Neural progenitor cell (in vitro differentiated cells): ENCODE measurements around the gene FBN2. TPM values are rescaled to one million over a fixed set of nuclear protein-coding genes. Genes with fewer than 3 reads are reported as not detected.

Source experiments
- DNase-seq: peaks from one replicate; pipeline ENCODE4 v3.0.0-alpha.2; 2016; ENCODE audit warnings: low spot score
- H2AFZ ChIP-seq: fragments of 200-600 bp; sonication (generic); replicated peaks from 2 replicates; pipeline ENCODE4 v1.6.1; 2016; ENCODE audit warnings: antibody characterized with exemption
- H3F3A ChIP-seq: fragments of 200-600 bp; sonication (generic); 2 replicates; pipeline ENCODE4 v1.6.1; 2016; ENCODE audit warnings: antibody characterized with exemption, low read depth
- H3K27ac ChIP-seq: fragments of 200-600 bp; sonication (generic); 2 replicates; pipeline ENCODE4 v1.5.1; 2016; ENCODE audit warnings: mild to moderate bottlenecking
- H3K27me3 ChIP-seq: fragments of 200-600 bp; sonication (generic); 2 replicates; pipeline ENCODE4 v1.6.1; 2016; ENCODE audit warnings: mild to moderate bottlenecking, moderate library complexity
- H3K36me3 ChIP-seq: fragments of 200-600 bp; sonication (generic); 2 replicates; pipeline ENCODE4 v1.5.1; 2016
- H3K4me1 ChIP-seq: fragments of 200-600 bp; sonication (generic); 2 replicates; pipeline ENCODE4 v1.6.1; 2016; ENCODE audit warnings: mixed run types
- H3K4me2 ChIP-seq: fragments of 200-600 bp; sonication (generic); 2 replicates; pipeline ENCODE4 v1.6.1; 2016
- H3K4me3 ChIP-seq: fragments of 200-600 bp; sonication (generic); 2 replicates; pipeline ENCODE4 v1.5.1; 2016
- H3K79me2 ChIP-seq: fragments of 200-600 bp; sonication (generic); 2 replicates; pipeline ENCODE4 v1.6.1; 2016; ENCODE audit warnings: low read depth
- H3K9ac ChIP-seq: fragments of 200-600 bp; sonication (generic); 2 replicates; pipeline ENCODE4 v1.6.1; 2016
- H3K9me3 ChIP-seq: fragments of 200-600 bp; sonication (generic); 2 replicates; pipeline ENCODE4 v1.5.1; 2016; ENCODE audit warnings: low read depth
- H4K20me1 ChIP-seq: fragments of 200-600 bp; sonication (generic); 2 replicates; pipeline ENCODE4 v1.6.1; 2016; ENCODE audit warnings: low read depth
- H3K27ac Mint-ChIP-seq: 3 replicates; pipeline ENCODE4 v1.8.0; 2021; ENCODE audit warnings: mixed read lengths
- H3K27me3 Mint-ChIP-seq: 2 replicates; pipeline ENCODE4 v1.8.0; 2022; ENCODE audit warnings: low read depth, mild to moderate bottlenecking, inconsistent platforms, moderate library complexity, mixed read lengths; ENCODE audit not compliant: insufficient read depth
- H3K36me3 Mint-ChIP-seq: 3 replicates; pipeline ENCODE4 v1.8.0; 2021; ENCODE audit warnings: mixed read lengths
- H3K4me1 Mint-ChIP-seq: 3 replicates; pipeline ENCODE4 v1.8.0; 2021; ENCODE audit warnings: mixed read lengths
- H3K4me3 Mint-ChIP-seq: 3 replicates; pipeline ENCODE4 v1.8.0; 2021; ENCODE audit warnings: mild to moderate bottlenecking, moderate library complexity, mixed read lengths
- H3K9me3 Mint-ChIP-seq: 3 replicates; pipeline ENCODE4 v1.8.0; 2020; ENCODE audit warnings: mixed read lengths
- EZH2 ChIP-seq: fragments of 200-600 bp; sonication (generic); IDR thresholded peaks from 2 replicates; pipeline ENCODE4 v1.6.1; 2017; ENCODE audit warnings: antibody characterized with exemption, mild to moderate bottlenecking, moderate library complexity
- EZH2phosphoT487 ChIP-seq: fragments of 200-600 bp; sonication (generic); IDR thresholded peaks from 2 replicates; pipeline ENCODE4 v1.6.1; 2017; ENCODE audit warnings: antibody characterized with exemption
- total RNA-seq: library from RNA; depleted of rRNA; stranded (reverse); fragments of >200 nt; gene quantifications from 2 replicates; pipeline ENCODE4 v1.2.3, GENCODE V29; 2015; ENCODE audit warnings: low replicate concordance
- TF ChIP-seq, protein P1 (sequence below): fragments of 200-600 bp; sonication (generic); IDR thresholded peaks from 2 replicates; pipeline ENCODE4 v1.5.1; 2017; ENCODE audit warnings: antibody characterized with exemption, mild to moderate bottlenecking

FBN2 gene
- total RNA-seq, 1 donor from 2014 or later: 88.1 TPM

DNA sequence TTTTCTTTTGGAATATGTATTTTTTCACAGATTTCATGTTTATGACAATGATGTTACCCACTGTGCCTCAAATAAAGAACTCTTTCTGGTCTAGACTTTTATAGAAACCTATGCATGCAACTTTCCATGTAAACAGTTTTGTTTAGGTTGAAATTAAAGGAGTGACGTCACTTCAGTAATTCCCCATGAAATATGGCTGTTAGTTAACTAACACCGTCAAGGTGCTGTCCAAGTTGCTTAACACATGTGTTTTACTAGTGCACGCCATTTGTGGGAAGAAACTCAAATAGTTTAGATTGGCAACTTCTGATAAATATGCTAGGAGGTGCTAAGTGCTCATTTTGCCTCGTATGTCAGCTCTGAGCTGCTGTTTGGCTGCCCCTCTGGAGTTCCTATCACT is 102.2 kb downstream of the FBN2 start:
- Mint-ChIP-seq H3K4me1 (no peaks in the 10 kb centered on the region), H3K4me3 (no peak overlapping the region), H3K9me3 (no peaks in the 10 kb centered on the region), H3K27me3 (no peaks in the 10 kb centered on the region), H3K36me3 (no peaks in the 10 kb centered on the region), H3K27ac (no peak overlapping the region)
- no peak overlapping the region for H3K4me2 ChIP-seq
- no peaks in the 10 kb centered on the region for H3K9me3 ChIP-seq
- H3K79me2 ChIP-seq: no peaks in the 10 kb centered on the region
- H3K9ac ChIP-seq: no peak overlapping the region
- no peaks in the 10 kb centered on the region for H4K20me1 ChIP-seq
- no peaks in the 10 kb centered on the region for H3K27me3 ChIP-seq
- no peaks in the 10 kb centered on the region for H3F3A ChIP-seq
- DNase-seq: no peak
- no peaks in the 10 kb centered on the region for H3K36me3 ChIP-seq
- peaks cover under 1% of the 10 kb centered on the region for H3K4me1 ChIP-seq
- no peak overlapping the region for H3K4me3 ChIP-seq
- TF ChIP-seq, protein P1, sequence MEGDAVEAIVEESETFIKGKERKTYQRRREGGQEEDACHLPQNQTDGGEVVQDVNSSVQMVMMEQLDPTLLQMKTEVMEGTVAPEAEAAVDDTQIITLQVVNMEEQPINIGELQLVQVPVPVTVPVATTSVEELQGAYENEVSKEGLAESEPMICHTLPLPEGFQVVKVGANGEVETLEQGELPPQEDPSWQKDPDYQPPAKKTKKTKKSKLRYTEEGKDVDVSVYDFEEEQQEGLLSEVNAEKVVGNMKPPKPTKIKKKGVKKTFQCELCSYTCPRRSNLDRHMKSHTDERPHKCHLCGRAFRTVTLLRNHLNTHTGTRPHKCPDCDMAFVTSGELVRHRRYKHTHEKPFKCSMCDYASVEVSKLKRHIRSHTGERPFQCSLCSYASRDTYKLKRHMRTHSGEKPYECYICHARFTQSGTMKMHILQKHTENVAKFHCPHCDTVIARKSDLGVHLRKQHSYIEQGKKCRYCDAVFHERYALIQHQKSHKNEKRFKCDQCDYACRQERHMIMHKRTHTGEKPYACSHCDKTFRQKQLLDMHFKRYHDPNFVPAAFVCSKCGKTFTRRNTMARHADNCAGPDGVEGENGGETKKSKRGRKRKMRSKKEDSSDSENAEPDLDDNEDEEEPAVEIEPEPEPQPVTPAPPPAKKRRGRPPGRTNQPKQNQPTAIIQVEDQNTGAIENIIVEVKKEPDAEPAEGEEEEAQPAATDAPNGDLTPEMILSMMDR: no peak
- no peak for TF ChIP-seq EZH2
- no peak for TF ChIP-seq EZH2phosphoT487
- H3K27ac ChIP-seq: no peak overlapping the region
- H2AFZ ChIP-seq: no peak overlapping the region

DNA sequence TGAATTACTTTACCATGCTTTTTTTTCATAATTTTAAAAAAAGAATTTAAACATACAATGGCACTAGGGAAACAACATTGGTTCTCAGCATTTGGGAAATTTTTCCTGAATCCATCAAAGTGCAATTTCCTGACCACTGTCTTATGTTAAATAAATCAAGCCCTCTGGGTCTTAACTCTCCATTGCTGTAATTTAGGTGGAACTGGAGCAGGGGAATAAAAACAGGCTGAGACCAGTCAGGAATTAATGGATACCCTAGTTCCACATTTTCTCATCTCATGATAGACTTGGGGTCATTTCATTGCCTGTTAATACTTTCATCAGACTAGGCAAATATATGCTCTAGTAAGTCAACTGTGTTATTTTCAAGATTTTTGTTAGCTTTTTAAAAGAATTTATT is 103.1 kb downstream of the FBN2 start:
- Mint-ChIP-seq H3K4me1 (no peaks in the 10 kb centered on the region), H3K4me3 (no peak overlapping the region), H3K27ac (no peak overlapping the region), H3K27me3 (no peaks in the 10 kb centered on the region), H3K9me3 (no peaks in the 10 kb centered on the region), H3K36me3 (no peaks in the 10 kb centered on the region)
- no peak overlapping the region for H3K27ac ChIP-seq
- no peak for DNase-seq
- no peaks in the 10 kb centered on the region for H3K9me3 ChIP-seq
- no peaks in the 10 kb centered on the region for H4K20me1 ChIP-seq
- no peak overlapping the region for H3K9ac ChIP-seq
- H3K79me2 ChIP-seq: no peaks in the 10 kb centered on the region
- H3K4me2 ChIP-seq: no peak overlapping the region
- no peaks in the 10 kb centered on the region for H3K4me1 ChIP-seq
- H3K4me3 ChIP-seq: no peak overlapping the region
- H3F3A ChIP-seq: no peaks in the 10 kb centered on the region
- H3K36me3 ChIP-seq: no peaks in the 10 kb centered on the region
- H2AFZ ChIP-seq: no peak overlapping the region
- H3K27me3 ChIP-seq: no peaks in the 10 kb centered on the region
- TF ChIP-seq, protein P1: no peak
- no peak for TF ChIP-seq EZH2
- no peak for TF ChIP-seq EZH2phosphoT487

DNA sequence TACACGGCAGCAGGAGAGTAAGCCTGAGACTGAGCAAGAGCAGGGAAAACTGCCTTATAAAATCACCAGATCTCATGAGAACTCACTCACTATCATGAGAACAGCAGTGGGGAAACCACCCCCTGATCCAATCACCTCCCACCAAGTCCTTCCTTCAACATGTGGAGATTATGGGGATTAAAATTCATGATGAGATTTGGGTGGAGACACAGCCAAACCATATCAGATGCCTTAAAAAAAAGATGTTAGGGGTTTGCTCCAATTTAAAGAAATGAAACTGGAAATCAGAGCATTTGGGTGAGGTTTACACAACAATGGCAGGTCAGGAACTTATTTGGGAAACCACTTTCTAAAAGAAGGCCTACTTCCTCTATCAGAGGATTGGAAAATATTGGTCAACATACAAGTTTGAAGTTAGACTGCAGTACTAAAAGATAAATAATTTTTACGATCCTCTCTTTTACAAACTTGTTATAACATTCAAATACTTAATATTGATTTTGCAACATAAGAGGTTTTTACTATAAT is 105.1 kb downstream of the FBN2 start:
- H4K20me1 ChIP-seq: no peaks in the 10 kb centered on the region
- no peak overlapping the region for H3K9ac ChIP-seq
- no peaks in the 10 kb centered on the region for H3K27me3 ChIP-seq
- TF ChIP-seq, protein P1: no peak
- TF ChIP-seq EZH2 (no peak), EZH2phosphoT487 (no peak)
- H3K79me2 ChIP-seq: no peaks in the 10 kb centered on the region
- Mint-ChIP-seq H3K4me1 (no peaks in the 10 kb centered on the region), H3K36me3 (peaks cover 3% of the 10 kb centered on the region), H3K9me3 (no peaks in the 10 kb centered on the region), H3K27me3 (no peaks in the 10 kb centered on the region), H3K4me3 (no peak overlapping the region), H3K27ac (no peak overlapping the region)
- H3K27ac ChIP-seq: no peak overlapping the region
- no peak overlapping the region for H3K4me3 ChIP-seq
- no peaks in the 10 kb centered on the region for H3K4me1 ChIP-seq
- no peak overlapping the region for H2AFZ ChIP-seq
- no peaks in the 10 kb centered on the region for H3F3A ChIP-seq
- H3K4me2 ChIP-seq: no peak overlapping the region
- no peaks in the 10 kb centered on the region for H3K9me3 ChIP-seq
- no peaks in the 10 kb centered on the region for H3K36me3 ChIP-seq
- DNase-seq: no peak
